CD14-positive monocyte (primary cell): ENCODE measurements around the gene GRK6. TPM values are rescaled to one million over a fixed set of nuclear protein-coding genes. Genes with fewer than 3 reads are reported as not detected.

ENCODE experiments used
- DNase-seq, 3 donors: peaks; one replicate each; pipeline ENCODE4 v3.0.0-alpha.2; 2011 to 2022
- H2AFZ ChIP-seq: 2 replicates; pipeline ENCODE4 v1.6.0; 2012; ENCODE audit warnings: mild to moderate bottlenecking, low read depth, low read length, inconsistent platforms; ENCODE audit not compliant: insufficient read depth, poor library complexity, severe bottlenecking
- H3K27ac ChIP-seq, 2 donors: 1 replicate in 1 of 2; 2 replicates in 1 of 2; pipeline ENCODE4 v1.5.1; 2012 to 2013; ENCODE audit warnings: low read length in 2 of 2, control low read depth in 1 of 2, inconsistent platforms in 1 of 2, low read depth in 1 of 2, mild to moderate bottlenecking in 1 of 2
- H3K27me3 ChIP-seq, 2 donors: one replicate each; pipeline versions ENCODE4 v1.6.0 to v1.6.1; 2011 to 2013; ENCODE audit warnings: low read length in 2 of 2; ENCODE audit not compliant: control insufficient read depth in 2 of 2, insufficient read depth in 2 of 2
- H3K36me3 ChIP-seq, 2 donors: replicated peaks in 1 of 2; 1 replicate in 1 of 2; 2 replicates in 1 of 2; pipeline versions ENCODE4 v1.5.1 to v1.6.1; 2012 to 2013; ENCODE audit warnings: low read length in 2 of 2, control low read depth in 1 of 2, inconsistent platforms in 1 of 2, mild to moderate bottlenecking in 1 of 2; ENCODE audit not compliant: insufficient read depth in 2 of 2, control insufficient read depth in 1 of 2
- H3K4me1 ChIP-seq, 2 donors: 1 replicate in 1 of 2; 2 replicates in 1 of 2; pipeline versions ENCODE4 v1.5.1 to v1.6.1; 2012 to 2013; ENCODE audit warnings: low read length in 2 of 2, control low read depth in 1 of 2, inconsistent platforms in 1 of 2, mild to moderate bottlenecking in 1 of 2, moderate library complexity in 1 of 2; ENCODE audit not compliant: insufficient read depth in 2 of 2, control insufficient read depth in 1 of 2
- H3K4me2 ChIP-seq: replicated peaks from 2 replicates; pipeline ENCODE3; 2012; ENCODE audit warnings: low read length, moderate library complexity, mild to moderate bottlenecking; ENCODE audit not compliant: poor library complexity, severe bottlenecking; ENCODE audit errors: extremely low read depth
- H3K4me3 ChIP-seq, 3 experiments: fragments of 200-600 bp in 1 of 3; sonication (generic) in 1 of 3; replicated peaks in 1 of 3; 1 replicate in 2 of 3; 2 replicates in 1 of 3; pipeline ENCODE4 v1.5.1; 2011 to 2013; ENCODE audit warnings: low read length in 3 of 3, mild to moderate bottlenecking in 3 of 3, control low read depth in 2 of 3, low read depth in 2 of 3, inconsistent platforms in 1 of 3, moderate library complexity in 1 of 3
- H3K79me2 ChIP-seq: 2 replicates; pipeline ENCODE4 v1.6.0; 2012; ENCODE audit warnings: mild to moderate bottlenecking, control low read depth, inconsistent platforms, low read length, moderate library complexity; ENCODE audit not compliant: insufficient read depth
- H3K9ac ChIP-seq: 2 replicates; pipeline ENCODE4 v1.6.0; 2017; ENCODE audit warnings: low read length, mild to moderate bottlenecking; ENCODE audit not compliant: insufficient read depth, poor library complexity, severe bottlenecking
- H3K9me3 ChIP-seq, 2 donors: replicated peaks in 1 of 2; 1 replicate in 1 of 2; 2 replicates in 1 of 2; pipeline versions ENCODE4 v1.5.1 to v1.6.1; 2012 to 2013; ENCODE audit warnings: low read length in 2 of 2, control low read depth in 1 of 2; ENCODE audit not compliant: control insufficient read depth in 1 of 2, insufficient read depth in 1 of 2
- H4K20me1 ChIP-seq: 2 replicates; pipeline ENCODE4 v1.6.0; 2012; ENCODE audit warnings: mild to moderate bottlenecking, low read length, control low read depth, moderate library complexity; ENCODE audit not compliant: insufficient read depth
- H3K27ac Mint-ChIP-seq, 7 donors: one replicate each; pipeline ENCODE4 v1.8.0; 2020; ENCODE audit warnings: mild to moderate bottlenecking in 7 of 7, mixed read lengths in 7 of 7, moderate library complexity in 6 of 7, inconsistent platforms in 2 of 7
- H3K27me3 Mint-ChIP-seq, 3 donors: one replicate each; pipeline ENCODE4 v1.8.0; 2021 to 2022; ENCODE audit warnings: low read depth in 3 of 3, mild to moderate bottlenecking in 3 of 3, mixed read lengths in 3 of 3, moderate library complexity in 3 of 3, inconsistent platforms in 1 of 3
- H3K36me3 Mint-ChIP-seq, 2 donors: one replicate each; pipeline ENCODE4 v1.8.0; 2020; ENCODE audit warnings: mixed read lengths in 2 of 2, inconsistent platforms in 1 of 2, mild to moderate bottlenecking in 1 of 2
- H3K4me1 Mint-ChIP-seq: one replicate; pipeline ENCODE4 v1.8.0; 2020; ENCODE audit warnings: mild to moderate bottlenecking, mixed read lengths
- H3K4me3 Mint-ChIP-seq, 2 donors: one replicate each; pipeline ENCODE4 v1.8.0; 2020; ENCODE audit warnings: mild to moderate bottlenecking in 2 of 2, mixed read lengths in 2 of 2, moderate library complexity in 1 of 2
- H3K9me3 Mint-ChIP-seq, 7 donors: one replicate each; pipeline ENCODE4 v1.8.0; 2020 to 2022; ENCODE audit warnings: mixed read lengths in 7 of 7, mild to moderate bottlenecking in 6 of 7, moderate library complexity in 6 of 7, inconsistent platforms in 2 of 7
- WGBS: methylation state at CpG from one replicate; pipeline ENCODE4 v1.1.5; 2013; ENCODE audit warnings: missing lambda C conversion rate; ENCODE audit not compliant: insufficient coverage; 5-methylcytosine and 5-hydroxymethylcytosine counted together
- intact Hi-C, 2 donors: fragments of 100-400 bp; cut with micrococcal nuclease; formaldehyde crosslinking; loops; one replicate each; pipeline versions ENCODE4 v1.15.0 to v1.15.1; 2023
- polyA plus RNA-seq, 3 donors: library from polyadenylated mRNA; depleted of rRNA in 1 of 3; unstranded in 2 of 3; stranded (reverse) in 1 of 3; fragments of 300-500 nt in 2 of 3; fragments of >200 nt in 1 of 3; fragmentation: Illumina TruSeq in 2 of 3; gene quantifications; 1 replicate in 2 of 3; 2 replicates in 1 of 3; pipeline ENCODE4 v1.2.3, GENCODE V29; 2012 to 2021
- TF ChIP-seq, protein P1 (sequence below): fragments of 200-600 bp; IDR thresholded peaks from one replicate; pipeline ENCODE4 v1.8.0; 2022; ENCODE audit warnings: antibody characterized with exemption, mild to moderate bottlenecking

The GRK6 gene
- polyA plus RNA-seq, 3 donors = 41.6 to 101 (median 63.4) TPM

DNA sequence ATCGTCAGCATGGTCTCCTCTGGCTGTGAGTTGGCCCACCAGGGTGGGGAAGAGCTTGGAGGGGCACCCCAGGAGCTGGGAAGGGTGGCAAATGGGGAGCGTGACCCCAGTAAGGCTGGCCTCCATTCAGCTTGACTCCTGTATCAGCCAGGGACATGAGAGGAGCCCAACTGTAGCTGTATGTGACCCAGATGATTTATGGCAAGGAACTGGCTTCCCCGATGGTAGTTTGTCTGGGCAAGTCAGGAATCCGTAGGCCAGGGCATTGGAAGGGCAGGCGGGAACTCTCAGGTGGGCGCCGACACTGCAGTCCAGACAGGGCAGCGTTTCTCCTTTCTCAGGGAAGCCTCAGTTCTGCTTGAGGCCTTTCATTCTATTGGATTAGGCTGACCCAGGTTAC, 39.9 kb upstream of the GRK6 start:
- Histone ChIP-seq H2AFZ (no peak overlapping the region), H3K27ac (no peak overlapping the region), H3K36me3 (no peaks in the 10 kb centered on the region), H3K79me2 (no peaks in the 10 kb centered on the region), H3K27me3 (no peaks in the 10 kb centered on the region), H4K20me1 (no peaks in the 10 kb centered on the region), H3K9me3 (no peaks in the 10 kb centered on the region), H3K4me2 (no peak overlapping the region), H3K4me1 (peaks cover 29 to 32% of the 10 kb centered on the region in 2 donors), H3K9ac (no peak overlapping the region), H3K4me3 (no peak overlapping the region)
- Mint-ChIP-seq H3K27ac (no peak overlapping the region), H3K4me1 (peaks cover 43% of the 10 kb centered on the region), H3K9me3 (no peaks in the 10 kb centered on the region), H3K27me3 (peaks cover 15 to 28% (median 28%) of the 10 kb centered on the region in 3 donors), H3K4me3 (no peak overlapping the region), H3K36me3 (no peaks in the 10 kb centered on the region)
- no peak for DNase-seq
- TF ChIP-seq, protein P1, sequence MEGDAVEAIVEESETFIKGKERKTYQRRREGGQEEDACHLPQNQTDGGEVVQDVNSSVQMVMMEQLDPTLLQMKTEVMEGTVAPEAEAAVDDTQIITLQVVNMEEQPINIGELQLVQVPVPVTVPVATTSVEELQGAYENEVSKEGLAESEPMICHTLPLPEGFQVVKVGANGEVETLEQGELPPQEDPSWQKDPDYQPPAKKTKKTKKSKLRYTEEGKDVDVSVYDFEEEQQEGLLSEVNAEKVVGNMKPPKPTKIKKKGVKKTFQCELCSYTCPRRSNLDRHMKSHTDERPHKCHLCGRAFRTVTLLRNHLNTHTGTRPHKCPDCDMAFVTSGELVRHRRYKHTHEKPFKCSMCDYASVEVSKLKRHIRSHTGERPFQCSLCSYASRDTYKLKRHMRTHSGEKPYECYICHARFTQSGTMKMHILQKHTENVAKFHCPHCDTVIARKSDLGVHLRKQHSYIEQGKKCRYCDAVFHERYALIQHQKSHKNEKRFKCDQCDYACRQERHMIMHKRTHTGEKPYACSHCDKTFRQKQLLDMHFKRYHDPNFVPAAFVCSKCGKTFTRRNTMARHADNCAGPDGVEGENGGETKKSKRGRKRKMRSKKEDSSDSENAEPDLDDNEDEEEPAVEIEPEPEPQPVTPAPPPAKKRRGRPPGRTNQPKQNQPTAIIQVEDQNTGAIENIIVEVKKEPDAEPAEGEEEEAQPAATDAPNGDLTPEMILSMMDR = no peak
- intact Hi-C loops = no loop called here
- WGBS = 78% methylated on average over 4 of the region's 8 CpGs

DNA sequence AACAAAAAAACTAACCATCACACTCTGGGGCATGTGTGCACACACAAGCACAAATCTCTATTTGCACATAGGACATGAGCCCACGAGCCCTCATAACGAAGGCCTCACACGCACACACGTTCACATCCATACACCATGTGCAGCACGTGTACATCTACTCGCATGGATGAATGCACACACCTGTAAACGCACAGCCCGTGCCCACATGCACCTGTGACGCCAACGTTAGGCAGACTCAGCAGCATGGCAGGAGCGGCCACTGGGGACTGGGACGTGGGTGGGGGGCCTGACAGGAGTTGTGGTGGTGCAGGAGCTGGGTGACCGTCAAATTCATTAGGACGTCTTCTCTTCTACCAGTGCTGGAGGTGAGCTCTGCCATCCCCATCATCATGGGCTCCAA, 39.1 kb upstream of the GRK6 start:
- H3K4me2 ChIP-seq = no peak overlapping the region
- no peak overlapping the region for H3K9ac ChIP-seq
- no peaks in the 10 kb centered on the region for H3K36me3 Mint-ChIP-seq
- H4K20me1 ChIP-seq = no peaks in the 10 kb centered on the region
- peaks cover 41% of the 10 kb centered on the region for H3K4me1 Mint-ChIP-seq
- no peaks in the 10 kb centered on the region for H3K79me2 ChIP-seq
- no peak for DNase-seq
- H3K4me3 Mint-ChIP-seq = no peak overlapping the region
- peaks cover 13 to 26% (median 23%) of the 10 kb centered on the region in 3 donors for H3K27me3 Mint-ChIP-seq
- H2AFZ ChIP-seq = no peak overlapping the region
- H3K9me3 ChIP-seq = no peaks in the 10 kb centered on the region
- intact Hi-C loops = no loop called here
- no peak overlapping the region for H3K27ac ChIP-seq
- no peaks in the 10 kb centered on the region for H3K9me3 Mint-ChIP-seq
- WGBS = 95% methylated on average over 10 of the region's 14 CpGs
- peaks cover 29 to 32% of the 10 kb centered on the region in 2 donors for H3K4me1 ChIP-seq
- H3K36me3 ChIP-seq = no peaks in the 10 kb centered on the region
- TF ChIP-seq, protein P1 = no peak
- no peak overlapping the region for H3K27ac Mint-ChIP-seq
- H3K4me3 ChIP-seq = no peak overlapping the region
- H3K27me3 ChIP-seq = no peaks in the 10 kb centered on the region
